ENCODE results near the gene RUNX1.

GRCh38 chr21:35037384-35037765 is 11.7 kb downstream of the RUNX1 start:
- TF ChIP-seq CTCF (IDR thresholded peaks at IDR 0.05) (no peak), POLR2A (IDR thresholded peaks at IDR 0.05) (no peak)
